Sigmoid colon (tissue), 4 donors: Measurements from ENCODE around the gene AJM1.

Experiments used
- CTCF ChIP-seq, 4 experiments: fragments of 450-650 bp in 3 of 4; fragments of 200-600 bp in 1 of 4; IDR thresholded peaks; one replicate each; pipeline ENCODE4 v1.5.1; 2016 to 2019; ENCODE audit warnings: antibody characterized with exemption in 4 of 4, mild to moderate bottlenecking in 3 of 4, moderate library complexity in 2 of 4
- EP300 ChIP-seq, 4 donors: sonication (generic); formaldehyde crosslinking; IDR thresholded peaks; one replicate each; pipeline ENCODE4 v1.6.1; 2017; ENCODE audit warnings: antibody characterized with exemption in 4 of 4
- POLR2A ChIP-seq, 2 donors: fragments of 450-650 bp; IDR thresholded peaks; one replicate each; pipeline ENCODE4 v1.6.1; 2016; ENCODE audit warnings: antibody characterized with exemption in 2 of 2, mild to moderate bottlenecking in 2 of 2, moderate library complexity in 2 of 2
- POLR2AphosphoS5 ChIP-seq, 4 donors: sonication (generic); formaldehyde crosslinking; IDR thresholded peaks; one replicate each; pipeline ENCODE4 v1.6.1; 2017; ENCODE audit warnings: antibody characterized with exemption in 4 of 4

- TF ChIP-seq POLR2A (IDR thresholded peaks at IDR 0.05): no peak
- TF ChIP-seq EP300 (IDR thresholded peaks at IDR 0.05): no peak
- TF ChIP-seq CTCF (IDR thresholded peaks at IDR 0.05): no peak
- no peak for TF ChIP-seq POLR2AphosphoS5 (IDR thresholded peaks at IDR 0.05)
Observed at GRCh38 chr9:136826703-136827582, 15.3 kb upstream of the AJM1 start.
